GM21515 (cell line): ENCODE results near the gene SPATA22.
"Not testable (repeated sequence)": the region's sequence is repeated elsewhere in the genome, so short reads cannot be mapped to it uniquely, and the experiment has no call there.

ENCODE experiments used
- ATAC-seq: cut with Tn5 transposase; IDR thresholded peaks from one replicate; pipeline ENCODE4 v1.9.1; 2021; ENCODE audit not compliant: unreplicated experiment

The SPATA22 gene

DNA sequence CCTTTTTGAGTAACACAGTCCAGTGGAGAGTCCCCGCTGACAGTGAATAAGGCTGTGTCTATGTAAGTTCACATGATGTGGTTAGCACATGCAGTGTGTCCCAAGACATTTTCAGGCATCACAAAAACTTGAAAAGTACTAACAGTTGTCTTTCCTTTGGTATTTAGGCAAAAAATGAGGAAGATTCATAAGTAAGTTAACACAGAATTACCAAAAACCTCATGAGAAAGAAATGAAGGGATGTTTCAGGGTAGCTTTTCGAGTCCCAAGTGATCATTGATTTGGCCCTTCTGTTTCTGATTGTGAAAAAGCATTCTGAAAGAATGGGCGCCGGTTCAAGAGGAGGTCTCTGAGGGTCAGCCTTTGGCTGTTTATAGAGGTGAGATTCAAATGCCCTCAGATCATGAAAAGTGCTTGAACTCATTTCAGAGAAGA is 3.6 kb upstream of the SPATA22 start:
- no peak for ATAC-seq

DNA sequence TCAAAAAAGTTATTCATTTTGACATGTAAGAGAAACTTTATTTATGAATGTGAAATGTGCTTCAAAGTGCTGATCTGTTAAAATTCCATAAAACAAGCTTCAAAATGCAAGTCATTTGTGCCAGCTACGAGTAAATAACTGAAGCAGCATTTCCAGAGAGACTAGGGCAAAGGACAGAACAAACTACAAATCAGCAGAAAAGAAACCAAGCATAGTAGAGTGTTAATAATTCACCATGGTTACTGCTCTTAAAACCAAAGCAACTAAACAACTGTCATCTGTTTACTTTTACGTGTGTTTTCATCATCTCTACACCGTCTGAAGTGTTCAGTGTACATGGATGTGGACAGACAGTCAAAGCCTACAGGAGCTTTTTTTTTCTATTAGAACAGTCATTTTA is 2.6 kb upstream of the SPATA22 start:
- ATAC-seq, result no peak

DNA sequence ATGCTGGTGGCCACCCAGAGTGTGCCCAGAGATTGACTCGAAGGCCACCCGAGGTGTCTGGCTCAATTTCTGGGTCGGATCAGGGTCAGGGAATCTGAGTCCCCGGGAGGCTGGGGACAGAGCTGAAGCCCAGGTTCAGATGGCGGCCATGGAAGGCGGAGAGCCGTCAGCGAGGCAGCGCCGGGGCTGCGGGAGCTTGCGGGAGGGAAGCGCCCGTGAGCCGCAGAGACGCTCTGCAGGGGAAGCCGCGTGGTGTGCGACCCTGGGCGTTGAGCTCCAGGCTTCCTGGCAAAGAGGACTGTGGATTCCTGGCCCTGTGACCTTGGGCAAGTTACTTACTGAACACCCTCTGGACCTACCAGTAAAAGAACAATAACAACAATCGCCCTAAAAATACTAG is 518 bp upstream of the SPATA22 start:
- ATAC-seq, result no peak

GRCh38 chr17:3469529-3469928 is 2.1 kb downstream of the SPATA22 start:
- ATAC-seq, result no peak

DNA sequence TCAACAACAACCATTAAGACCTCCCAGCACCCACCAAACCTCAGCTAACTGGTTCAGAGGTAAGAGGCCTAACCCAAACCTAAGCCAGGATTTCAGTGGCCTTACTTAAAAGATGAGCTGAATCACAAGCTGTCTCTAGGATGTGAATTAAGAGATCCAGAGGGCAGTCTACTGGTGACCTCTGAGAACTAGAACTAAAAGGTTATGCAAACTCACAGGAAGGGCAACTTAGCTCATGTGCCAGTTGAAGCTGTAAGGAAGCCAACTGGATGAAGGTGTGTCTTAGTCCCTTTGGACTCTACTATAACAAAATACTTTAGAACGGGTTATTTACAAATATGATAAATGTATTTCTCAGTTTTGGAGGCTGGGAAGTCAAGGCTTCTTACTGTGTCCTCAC is 5.3 kb downstream of the SPATA22 start:
- ATAC-seq, result not testable (repeated sequence)

GRCh38 chr17:3448059-3448665 is 23.5 kb downstream of the SPATA22 start:
- ATAC-seq, result no peak

- ATAC-seq, result no peak
Observed at GRCh38 chr17:3447625-3448024, 24.0 kb downstream of the SPATA22 start.

- ATAC-seq, result no peak
Observed at GRCh38 chr17:3440451-3440850, 31.2 kb downstream of the SPATA22 start.

DNA sequence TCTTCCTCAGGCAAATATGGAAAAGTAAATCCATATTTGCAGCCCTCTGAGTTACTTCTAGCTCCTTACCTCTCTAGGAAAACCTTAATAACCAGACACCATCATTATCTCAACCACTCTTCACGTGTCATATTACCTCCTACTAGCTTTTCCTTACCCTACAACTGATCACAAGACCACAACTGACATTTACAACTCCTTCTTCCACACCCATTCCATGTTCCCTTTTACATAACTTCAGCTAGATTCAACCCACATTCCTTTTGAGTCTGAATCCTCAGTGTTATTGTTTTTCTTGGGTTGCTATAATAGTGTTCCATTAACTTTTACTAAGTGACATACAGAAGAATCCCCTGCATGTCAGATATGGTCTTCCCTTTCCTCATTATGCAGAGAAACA is 33.3 kb downstream of the SPATA22 start:
- no peak for ATAC-seq

DNA sequence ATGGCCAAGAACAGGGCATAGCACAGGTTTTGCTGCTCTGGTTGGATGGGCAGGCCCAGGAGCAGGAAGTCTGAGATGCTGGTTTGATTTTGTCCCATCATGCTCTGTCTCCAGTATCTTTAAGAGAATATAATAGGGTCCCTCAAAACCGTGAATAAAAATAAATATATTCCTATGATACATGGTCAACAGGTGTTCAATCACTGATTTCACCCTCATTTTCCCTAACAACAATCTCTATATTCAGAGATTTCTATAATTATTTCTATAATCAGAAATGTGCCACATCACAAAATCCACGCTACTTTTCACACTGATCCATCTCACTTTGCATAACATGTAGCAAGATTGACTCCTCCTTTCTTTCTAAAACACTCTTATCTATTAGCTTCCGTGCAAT is 37.9 kb downstream of the SPATA22 start, which contains the start of gene OR1E2:
OR1E2 (minus strand) TSS at position 101 of the 400 bp plus-strand sequence; CDS start at position 101, 0 bp downstream.
- no peak for ATAC-seq

- ATAC-seq, result not testable (repeated sequence)
Observed at GRCh38 chr17:3433215-3433614, 38.4 kb downstream of the SPATA22 start.

GRCh38 chr17:3418222-3418621 is 53.4 kb downstream of the SPATA22 start:
- no peak for ATAC-seq

GRCh38 chr17:3415610-3416009 is 56.0 kb downstream of the SPATA22 start:
- no peak for ATAC-seq

DNA sequence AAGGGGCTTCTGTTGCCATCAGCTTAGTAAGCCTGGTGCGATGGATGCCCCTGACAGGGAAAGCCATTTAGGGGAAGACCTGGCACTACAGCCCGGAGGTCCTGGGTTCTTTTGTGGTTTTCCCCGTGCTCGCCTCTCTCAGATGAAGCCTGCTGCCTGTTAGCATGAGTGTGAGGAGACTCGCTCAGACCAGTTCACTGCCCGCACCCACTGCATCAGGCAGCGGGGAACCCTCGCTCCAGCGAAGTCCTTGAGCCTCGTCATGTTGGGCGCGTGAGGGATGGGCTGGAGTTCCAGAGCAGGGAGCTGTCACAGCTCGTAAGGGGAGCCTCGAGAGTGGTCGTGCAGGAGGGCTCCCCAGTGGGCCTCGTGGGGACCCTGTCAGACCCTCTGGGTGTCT is 59.4 kb downstream of the SPATA22 start:
- not testable (repeated sequence) for ATAC-seq

DNA sequence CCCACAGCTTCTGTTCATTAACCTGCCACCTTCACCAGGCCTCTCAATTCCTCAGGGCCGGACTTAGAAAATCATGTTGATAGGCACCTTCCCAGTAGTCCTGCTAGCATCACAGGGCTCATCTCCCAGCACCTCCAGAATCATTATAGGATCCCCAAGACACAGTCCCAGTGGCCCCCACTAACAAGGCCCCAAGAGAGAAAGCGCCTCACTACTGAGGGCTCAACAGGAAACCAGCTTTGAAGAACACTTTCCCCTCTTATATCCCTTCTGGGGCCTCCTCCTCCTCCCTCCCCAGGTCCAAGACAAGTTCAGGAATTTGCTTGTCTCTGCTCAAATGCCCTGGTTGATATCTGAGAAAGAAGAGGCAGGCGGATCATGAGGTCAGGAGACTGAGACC is 60.5 kb downstream of the SPATA22 start, which contains the start of gene OR3A3:
OR3A3 (plus strand) TSS at position 301 of the 400 bp plus-strand sequence.
- no peak for ATAC-seq

DNA sequence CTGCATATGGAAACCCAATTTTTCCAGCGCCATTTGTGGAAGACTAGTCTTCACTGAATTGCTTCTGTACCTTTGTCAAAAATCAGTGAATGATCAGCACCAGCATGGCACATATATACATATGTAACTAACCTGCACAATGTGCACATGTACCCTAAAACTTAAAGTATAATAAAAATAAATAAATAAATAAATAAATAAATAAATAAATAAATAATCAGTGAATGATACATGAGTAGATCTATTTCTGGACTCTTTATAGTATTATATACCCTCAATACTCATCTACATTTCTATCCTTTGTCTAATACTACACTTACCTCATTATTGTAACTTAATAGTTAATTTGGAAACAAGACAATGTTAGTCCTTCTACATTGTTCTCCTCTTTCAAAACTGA is 67.8 kb downstream of the SPATA22 start:
- ATAC-seq, result not testable (repeated sequence)

- no peak for ATAC-seq
Observed at GRCh38 chr17:3401786-3402185, 69.8 kb downstream of the SPATA22 start.

DNA sequence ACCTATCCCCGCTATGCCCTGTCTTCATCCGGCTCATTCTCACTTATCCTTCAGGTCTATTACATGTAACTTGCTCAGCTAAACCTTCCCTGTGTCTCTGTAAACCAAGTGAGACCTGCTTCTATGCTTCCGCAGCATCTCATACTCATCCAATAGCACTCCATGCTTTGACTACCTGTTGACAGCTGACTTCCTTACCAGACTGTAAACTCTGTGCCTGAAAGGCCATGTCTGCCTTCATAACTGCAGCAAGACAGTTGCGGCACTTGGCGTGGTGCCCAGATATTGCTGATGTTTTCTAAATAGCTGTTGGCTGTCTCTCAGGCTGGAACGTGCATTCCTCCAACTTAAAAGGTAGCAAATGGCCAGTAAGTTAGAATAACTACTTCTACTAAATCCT is 71.6 kb downstream of the SPATA22 start:
- no peak for ATAC-seq

- ATAC-seq, result no peak
Observed at GRCh38 chr17:3398310-3398709, 73.3 kb downstream of the SPATA22 start, which contains the start of gene OR1E1. OR1E1 (minus strand) TSS chr17:3398410; CDS start chr17:3398410, 0 bp downstream.

DNA sequence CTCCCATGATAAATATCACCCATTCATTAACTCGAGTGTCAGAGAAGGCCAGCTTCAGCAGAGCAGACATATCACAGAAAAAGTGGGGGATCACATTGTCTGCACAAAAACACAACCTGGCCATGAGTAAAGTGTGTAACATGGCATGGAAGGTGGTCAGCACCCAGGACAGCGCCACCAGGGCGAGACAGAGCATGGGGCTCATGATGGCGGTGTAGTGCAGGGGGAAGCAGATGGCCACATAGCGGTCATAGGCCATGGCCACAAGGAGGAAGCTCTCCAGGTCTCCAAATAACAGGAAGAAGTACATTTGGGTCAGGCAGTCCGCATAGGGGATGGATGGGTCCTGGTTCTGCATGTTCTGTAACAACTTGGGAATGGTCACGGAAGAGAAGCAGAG is 73.8 kb downstream of the SPATA22 start:
- not testable (repeated sequence) for ATAC-seq
